DOHH2 (cell line): Measurements from ENCODE around the gene RIT2.

Experiments
- H3F3A ChIP-seq: fragments of 200-600 bp; sonication (generic), shearing (Covaris generic); 2 replicates; pipeline ENCODE4 v1.6.0; 2016; ENCODE audit warnings: antibody characterized with exemption, mild to moderate bottlenecking; ENCODE audit not compliant: control insufficient read depth, insufficient read depth
- H3K27ac ChIP-seq: fragments of 200-600 bp; sonication (generic); 2 replicates; pipeline ENCODE4 v1.5.1; 2014; ENCODE audit warnings: low read depth, mild to moderate bottlenecking, low read length, moderate library complexity
- H3K27me3 ChIP-seq: fragments of 200-600 bp; sonication (generic); 2 replicates; pipeline ENCODE4 v1.6.1; 2014; ENCODE audit warnings: mild to moderate bottlenecking, low read length, mixed read lengths; ENCODE audit not compliant: control insufficient read depth
- H3K36me3 ChIP-seq: fragments of 200-600 bp; sonication (generic); 2 replicates; pipeline ENCODE4 v1.6.1; 2014; ENCODE audit warnings: mild to moderate bottlenecking, low read length, moderate library complexity, mixed read lengths; ENCODE audit not compliant: control insufficient read depth
- H3K4me1 ChIP-seq: fragments of 200-600 bp; sonication (generic); 2 replicates; pipeline ENCODE4 v1.6.1; 2014; ENCODE audit warnings: mild to moderate bottlenecking, low read length, mixed read lengths; ENCODE audit not compliant: control insufficient read depth
- H3K4me2 ChIP-seq: fragments of 200-600 bp; sonication (generic); 2 replicates; pipeline ENCODE4 v1.6.0; 2014; ENCODE audit warnings: mild to moderate bottlenecking, low read length, moderate library complexity
- H3K4me3 ChIP-seq: fragments of 200-600 bp; sonication (generic); 2 replicates; pipeline ENCODE4 v1.5.1; 2014; ENCODE audit warnings: mild to moderate bottlenecking, low read length, mixed read lengths
- H3K79me2 ChIP-seq: fragments of 200-600 bp; sonication (generic); 2 replicates; pipeline ENCODE4 v1.6.1; 2014; ENCODE audit warnings: mild to moderate bottlenecking, low read length, mixed read lengths; ENCODE audit not compliant: control insufficient read depth
- H3K9me2 ChIP-seq: fragments of 200-600 bp; sonication (generic); replicated peaks from 2 replicates; pipeline ENCODE4 v1.6.1; 2014; ENCODE audit warnings: mild to moderate bottlenecking, low read length, mixed read lengths; ENCODE audit not compliant: control insufficient read depth
- H3K9me3 ChIP-seq: fragments of 200-600 bp; sonication (generic); 2 replicates; pipeline ENCODE4 v1.6.1; 2014; ENCODE audit warnings: antibody characterized with exemption, low read length, mixed read lengths; ENCODE audit not compliant: control insufficient read depth, insufficient read depth
- H4K20me1 ChIP-seq: fragments of 200-600 bp; sonication (generic); 2 replicates; pipeline ENCODE4 v1.6.0; 2014; ENCODE audit warnings: low read depth, mild to moderate bottlenecking, antibody characterized with exemption, low read length, moderate library complexity; ENCODE audit not compliant: control insufficient read depth, insufficient read depth
- CTCF ChIP-seq: fragments of 200-600 bp; sonication (generic); IDR thresholded peaks from one replicate; pipeline ENCODE4 v1.5.1; 2014; ENCODE audit warnings: antibody characterized with exemption, mild to moderate bottlenecking, low read depth, low read length; ENCODE audit not compliant: poor library complexity, severe bottlenecking
- EZH2phosphoT487 ChIP-seq: fragments of 200-600 bp; sonication (generic); IDR thresholded peaks from 2 replicates; pipeline ENCODE4 v1.6.1; 2017; ENCODE audit warnings: borderline replicate concordance, mild to moderate bottlenecking, antibody characterized with exemption, low read length, moderate library complexity, mixed read lengths

The RIT2 gene

GRCh38 chr18:42814618-42815017 lies 300.9 kb downstream of the RIT2 start:
- Histone ChIP-seq H3K9me3 (no peaks in the 10 kb centered on the region), H3F3A (no peaks in the 10 kb centered on the region), H3K36me3 (no peaks in the 10 kb centered on the region), H3K9me2 (no peaks in the 10 kb centered on the region), H3K27ac (no peak overlapping the region), H3K4me1 (no peaks in the 10 kb centered on the region), H3K4me2 (no peak overlapping the region), H3K4me3 (no peak overlapping the region), H3K79me2 (no peaks in the 10 kb centered on the region), H3K27me3 (no peaks in the 10 kb centered on the region), H4K20me1 (no peaks in the 10 kb centered on the region)
- no peak for TF ChIP-seq EZH2phosphoT487
- TF ChIP-seq CTCF: no peak

GRCh38 chr18:42814184-42814583 lies 301.3 kb downstream of the RIT2 start:
- no peaks in the 10 kb centered on the region for H3K9me2 ChIP-seq
- no peaks in the 10 kb centered on the region for H4K20me1 ChIP-seq
- no peak overlapping the region for H3K4me3 ChIP-seq
- H3K27me3 ChIP-seq: no peaks in the 10 kb centered on the region
- no peaks in the 10 kb centered on the region for H3K9me3 ChIP-seq
- H3K27ac ChIP-seq: no peak overlapping the region
- no peaks in the 10 kb centered on the region for H3K4me1 ChIP-seq
- TF ChIP-seq CTCF: no peak
- TF ChIP-seq EZH2phosphoT487: no peak
- no peaks in the 10 kb centered on the region for H3F3A ChIP-seq
- H3K36me3 ChIP-seq: no peaks in the 10 kb centered on the region
- no peaks in the 10 kb centered on the region for H3K79me2 ChIP-seq
- no peak overlapping the region for H3K4me2 ChIP-seq

DNA sequence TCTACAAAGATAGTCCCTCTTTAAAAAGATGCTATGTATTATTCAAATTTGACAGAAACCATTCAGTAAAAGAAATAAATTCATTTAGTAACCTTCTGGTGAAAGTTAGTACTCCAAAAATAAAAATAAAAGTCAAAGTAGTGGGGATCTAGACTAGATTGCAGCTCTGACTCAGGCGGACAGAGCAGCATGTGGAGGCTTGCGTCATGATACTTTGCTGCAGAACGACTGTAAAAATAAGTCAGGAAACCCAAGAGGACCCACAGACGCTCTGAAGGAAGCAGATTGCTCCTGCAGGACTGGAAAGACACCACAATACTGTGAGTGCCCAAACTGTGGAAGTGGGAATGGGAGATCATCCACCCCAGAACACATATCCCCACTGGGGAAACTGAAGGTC lies 301.9 kb downstream of the RIT2 start:
- Histone ChIP-seq H3K9me3 (no peaks in the 10 kb centered on the region), H3K4me2 (no peak overlapping the region), H3K27ac (no peak overlapping the region), H3F3A (no peaks in the 10 kb centered on the region), H3K9me2 (no peaks in the 10 kb centered on the region), H3K36me3 (no peaks in the 10 kb centered on the region), H3K4me1 (no peaks in the 10 kb centered on the region), H4K20me1 (no peaks in the 10 kb centered on the region), H3K79me2 (no peaks in the 10 kb centered on the region), H3K27me3 (no peaks in the 10 kb centered on the region), H3K4me3 (no peak overlapping the region)
- TF ChIP-seq CTCF (no peak), EZH2phosphoT487 (no peak)

DNA sequence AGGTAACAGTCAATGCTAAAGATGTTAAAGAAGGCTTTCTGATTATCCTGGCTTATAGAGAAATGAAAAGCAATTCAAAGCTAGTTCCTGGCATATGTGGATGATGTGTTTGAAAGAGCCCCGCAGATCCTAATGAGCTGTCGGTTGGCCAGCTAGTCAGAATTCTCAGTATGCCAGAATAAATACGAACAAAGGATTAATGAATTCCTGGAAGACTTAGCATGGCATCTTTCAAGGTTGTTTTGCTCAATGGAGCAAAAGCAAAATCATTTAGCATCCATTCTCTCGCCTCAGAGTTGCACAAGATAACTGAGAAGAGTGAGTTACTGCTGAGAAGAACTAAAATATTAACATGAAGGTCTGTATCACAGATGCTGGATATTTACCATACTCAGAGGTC lies 307.6 kb downstream of the RIT2 start:
- Histone ChIP-seq H3K4me2 (no peak overlapping the region), H3K9me3 (no peaks in the 10 kb centered on the region), H3K4me1 (no peaks in the 10 kb centered on the region), H3K79me2 (no peaks in the 10 kb centered on the region), H3K36me3 (no peaks in the 10 kb centered on the region), H3K27me3 (no peaks in the 10 kb centered on the region), H4K20me1 (no peaks in the 10 kb centered on the region), H3K4me3 (no peak overlapping the region), H3K27ac (no peak overlapping the region), H3F3A (no peaks in the 10 kb centered on the region), H3K9me2 (no peaks in the 10 kb centered on the region)
- TF ChIP-seq CTCF (no peak), EZH2phosphoT487 (no peak)
